NCI-H1048 (cell line): ENCODE measurements around the gene RCN1.
"Not testable (repeated sequence)": the region's sequence is repeated elsewhere in the genome, so short reads cannot be mapped to it uniquely, and the experiment has no call there.

Experiments
- DNase-seq: peaks from one replicate; lab custom pipeline; 2025; lab: John Stamatoyannopoulos, UW

RCN1 gene

DNA sequence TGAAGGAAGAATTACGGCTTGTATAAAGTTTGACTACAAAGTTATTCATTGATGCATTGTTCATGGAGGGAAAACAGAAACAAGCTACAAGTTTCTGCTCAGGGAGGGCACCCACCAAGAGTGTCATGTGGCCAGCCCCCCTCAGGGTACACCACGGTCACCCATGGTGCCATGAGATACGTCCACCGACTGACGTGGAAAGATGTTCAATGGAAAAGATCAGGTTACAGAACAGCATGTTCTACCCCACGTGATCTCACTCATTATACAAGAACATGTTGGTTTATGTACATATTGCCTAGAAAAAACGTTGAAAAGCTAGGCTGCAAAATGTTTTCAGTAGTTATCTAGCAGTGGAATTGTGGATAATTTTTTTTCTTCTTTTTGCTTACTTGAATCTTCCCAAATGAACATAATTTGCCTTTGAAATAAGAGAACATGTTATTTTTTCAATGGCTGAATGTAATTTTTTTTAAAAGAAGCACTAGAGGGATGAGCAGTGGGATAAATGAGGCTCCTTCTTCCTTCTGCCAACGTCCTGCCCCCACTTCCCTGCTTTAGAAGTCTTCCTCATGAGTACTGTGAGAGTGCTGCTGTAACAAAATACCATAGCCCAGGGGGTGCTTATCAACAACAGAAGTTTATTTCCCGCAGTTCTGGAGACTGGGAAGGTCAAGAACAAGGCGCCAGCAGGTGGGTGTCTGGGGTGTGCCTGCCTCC lies 22.5 kb downstream of the RCN1 start:
- DNase-seq, result no peak

GRCh38 chr11:32113920-32114203 lies 23.0 kb downstream of the RCN1 start:
- DNase-seq, result no peak

- no peak for DNase-seq
Measured at GRCh38 chr11:32115446-32115845, 24.6 kb downstream of the RCN1 start.

DNA sequence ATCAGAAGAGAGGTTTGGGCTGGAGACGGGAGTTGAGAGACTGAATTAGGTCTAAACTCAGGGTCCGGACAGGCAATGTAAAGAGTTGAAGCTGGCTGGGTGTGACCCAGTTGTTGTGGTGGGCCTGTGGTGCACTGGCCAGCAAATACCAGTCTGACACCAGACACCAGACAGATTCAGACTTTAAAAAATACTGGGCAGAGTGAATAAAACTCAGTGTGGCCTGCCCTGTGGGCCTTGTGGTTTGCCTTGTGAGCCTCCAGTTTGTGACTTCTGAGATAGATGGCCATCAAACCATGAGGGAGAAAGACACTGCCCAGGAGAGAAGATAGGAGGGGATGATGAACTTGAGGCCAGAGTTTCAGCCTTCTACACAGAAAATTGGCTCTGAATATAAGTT lies 25.8 kb downstream of the RCN1 start:
- DNase-seq, result no peak

DNA sequence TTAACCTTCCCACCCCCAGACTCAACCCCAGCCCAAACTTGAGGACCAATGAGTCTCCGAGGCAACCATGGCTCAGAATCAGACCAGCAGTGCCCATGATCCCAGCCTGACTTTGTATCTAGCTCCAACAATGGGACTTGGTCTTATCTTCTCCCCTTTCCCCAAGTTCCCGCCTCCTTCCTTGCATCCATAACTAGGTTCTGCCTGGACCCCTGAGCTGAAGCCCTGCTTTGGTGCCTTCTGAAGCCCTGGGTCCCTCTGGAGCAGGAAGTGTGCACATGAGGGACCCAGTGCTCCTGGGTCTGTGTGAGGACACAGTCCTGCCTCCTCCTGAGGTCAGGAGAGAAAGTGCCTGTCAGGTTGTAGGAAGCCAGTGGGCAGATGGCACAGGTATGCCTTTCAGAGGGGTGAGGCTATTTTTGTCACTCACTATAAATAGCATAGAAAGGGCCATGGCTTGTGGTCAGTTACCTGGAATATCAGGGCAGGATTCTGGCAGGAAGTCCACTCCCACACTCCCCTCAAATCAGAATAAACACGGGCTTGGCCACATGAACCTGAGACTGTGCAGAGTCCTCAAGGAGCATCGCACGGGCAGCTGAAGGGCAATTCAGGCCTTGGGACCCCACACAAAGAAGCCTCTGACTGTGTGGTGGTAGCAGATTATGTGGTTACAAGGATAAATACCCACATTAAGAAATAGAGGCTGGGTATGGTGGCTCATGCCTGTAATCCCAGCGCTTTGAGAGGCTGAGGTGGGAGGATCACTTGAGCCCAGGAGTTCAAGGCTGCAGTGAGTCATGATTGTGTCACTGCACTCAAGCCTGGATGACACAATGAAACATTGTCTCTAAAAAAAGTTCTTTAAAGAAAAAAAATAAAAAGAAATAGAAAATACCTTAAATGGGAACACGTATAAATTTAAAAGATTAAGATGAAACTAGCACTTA lies 27.4 kb downstream of the RCN1 start:
- DNase-seq, result no peak

- DNase-seq, result not testable (repeated sequence)
Measured at GRCh38 chr11:32119139-32119538, 28.3 kb downstream of the RCN1 start.

- no peak for DNase-seq
Measured at GRCh38 chr11:32121012-32121411, 30.1 kb downstream of the RCN1 start.

DNA sequence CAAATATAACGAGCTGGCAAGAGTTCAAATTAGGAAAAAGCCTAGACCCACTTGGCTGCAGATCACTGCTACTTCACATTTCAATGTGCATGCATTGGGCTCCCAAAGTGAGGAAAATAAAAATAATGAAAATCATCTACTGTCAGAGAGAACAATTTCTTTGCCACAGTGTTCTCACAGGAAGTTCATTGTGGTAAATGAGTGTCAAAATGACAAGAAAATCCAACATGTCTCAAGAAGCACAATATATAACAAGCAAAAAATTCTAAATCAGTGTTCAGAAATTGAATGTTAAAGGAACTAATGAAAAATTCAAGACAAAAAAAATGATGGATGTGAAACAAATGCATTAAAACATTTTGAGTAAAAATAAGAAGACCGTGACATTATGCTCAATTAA lies 31.3 kb downstream of the RCN1 start:
- no peak for DNase-seq

DNA sequence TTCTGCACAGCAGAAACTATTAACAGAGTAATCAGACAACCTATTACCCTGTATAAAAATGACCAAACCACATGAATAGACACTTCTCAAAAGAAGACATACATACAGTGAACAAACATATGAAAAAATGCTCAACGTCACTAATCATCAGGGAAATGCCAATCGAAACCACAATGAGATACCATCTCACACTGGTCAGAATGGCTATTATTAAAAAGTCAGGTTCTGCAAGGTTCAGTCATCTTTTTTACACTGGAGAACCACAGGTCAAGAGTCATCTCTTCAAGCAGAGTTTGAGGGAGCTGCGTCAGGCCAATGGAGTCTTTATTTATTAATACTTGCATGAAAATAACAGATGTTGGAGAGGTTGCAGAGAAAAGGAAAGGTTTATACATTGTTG lies 40.4 kb downstream of the RCN1 start:
- DNase-seq, result no peak

GRCh38 chr11:32136657-32137056 lies 45.8 kb downstream of the RCN1 start:
- no peak for DNase-seq

GRCh38 chr11:32137263-32137662 lies 46.4 kb downstream of the RCN1 start:
- DNase-seq, result no peak

- no peak for DNase-seq
Measured at GRCh38 chr11:32137869-32138268, 47.0 kb downstream of the RCN1 start.

- no peak for DNase-seq
Measured at GRCh38 chr11:32138902-32139301, 48.0 kb downstream of the RCN1 start.

- no peak for DNase-seq
Measured at GRCh38 chr11:32139896-32140520, 49.1 kb downstream of the RCN1 start.

- no peak for DNase-seq
Measured at GRCh38 chr11:32141745-32142546, 51.1 kb downstream of the RCN1 start.

DNA sequence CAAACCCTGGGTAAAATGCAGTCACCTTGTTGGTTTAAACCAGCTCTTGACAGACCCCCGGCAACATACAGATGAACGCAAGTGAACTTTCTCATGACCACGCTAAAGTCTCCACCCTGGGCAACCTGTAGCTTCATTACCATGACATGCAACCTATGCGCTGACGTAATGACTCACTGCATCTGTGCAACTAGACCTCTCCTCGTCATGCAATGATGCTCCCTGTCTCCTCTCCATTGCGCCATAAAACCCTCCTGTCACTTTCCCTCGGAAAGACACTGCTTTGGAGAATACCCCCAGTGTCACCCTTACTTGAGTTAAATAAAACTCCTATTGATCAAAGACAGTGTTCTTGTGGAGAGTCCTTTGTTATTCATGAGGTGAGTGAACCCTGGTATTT lies 52.5 kb downstream of the RCN1 start:
- DNase-seq, result no peak

GRCh38 chr11:32145282-32145681 lies 54.4 kb downstream of the RCN1 start:
- DNase-seq, result no peak

DNA sequence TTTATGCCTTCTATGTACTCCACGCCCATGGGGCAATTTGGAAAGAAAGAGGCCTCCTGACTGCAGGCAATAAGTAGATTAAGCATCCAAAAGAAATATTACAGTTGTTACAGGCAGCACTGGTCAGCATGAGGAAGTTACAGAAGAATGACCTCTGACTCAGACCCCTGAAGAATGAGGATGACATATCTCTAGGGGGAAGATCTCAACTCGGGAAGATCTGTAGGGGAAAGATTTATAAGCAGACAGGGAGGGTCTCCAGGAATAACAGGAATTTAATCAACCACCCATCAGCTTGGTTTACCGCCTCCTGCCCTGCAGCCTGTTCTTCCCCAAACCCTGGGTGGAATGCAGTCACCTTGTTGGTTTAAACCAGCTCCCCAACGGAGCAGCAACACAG lies 58.0 kb downstream of the RCN1 start:
- no peak for DNase-seq

- DNase-seq, result no peak
Measured at GRCh38 chr11:32149748-32150147, 58.9 kb downstream of the RCN1 start.

GRCh38 chr11:32151027-32151426 lies 60.2 kb downstream of the RCN1 start:
- DNase-seq, result no peak

- DNase-seq, result no peak
Measured at GRCh38 chr11:32152216-32152615, 61.3 kb downstream of the RCN1 start.

DNA sequence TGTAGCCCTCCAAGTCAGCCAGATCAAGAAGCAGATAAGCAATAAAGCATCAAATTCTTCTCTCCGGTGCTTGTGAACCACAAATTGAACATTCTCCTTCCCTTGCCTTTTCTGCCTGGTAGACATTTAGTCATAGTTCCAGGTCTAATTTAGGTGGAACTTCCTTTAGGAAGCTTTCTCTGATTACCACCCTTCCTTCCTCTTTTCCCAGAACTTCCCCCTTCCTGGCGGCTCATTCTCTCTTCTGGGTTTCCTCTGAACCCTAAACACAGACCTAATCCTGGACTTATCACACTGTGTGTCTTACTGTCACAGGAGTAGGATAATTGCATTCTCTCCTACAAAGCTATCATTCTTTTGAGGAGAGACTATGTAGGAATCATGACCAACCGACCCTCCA lies 61.9 kb downstream of the RCN1 start:
- DNase-seq, result no peak
